Prostate gland (tissue), 2 donors: ENCODE results near the gene RPRD1B.

Source experiments
- CTCF ChIP-seq, 4 experiments: fragments of 200-600 bp in 2 of 4; fragments of 450-650 bp in 2 of 4; sonication (generic) in 2 of 4; IDR thresholded peaks; 1 replicate in 3 of 4; 2 replicates in 1 of 4; pipeline ENCODE4 v1.5.1; 2016 to 2019; ENCODE audit warnings: antibody characterized with exemption in 4 of 4, mild to moderate bottlenecking in 2 of 4, moderate library complexity in 2 of 4
- POLR2A ChIP-seq: fragments of 450-650 bp; IDR thresholded peaks from one replicate; pipeline ENCODE4 v1.6.1; 2016; ENCODE audit warnings: antibody characterized with exemption, mild to moderate bottlenecking
- POLR2AphosphoS5 ChIP-seq: sonication (generic); formaldehyde crosslinking; IDR thresholded peaks from one replicate; pipeline ENCODE4 v1.6.1; 2017; ENCODE audit warnings: antibody characterized with exemption

- TF ChIP-seq CTCF (IDR thresholded peaks at IDR 0.05) (peak in 2 of 4 experiments; percentile 46 to 65), POLR2A (no peak), POLR2AphosphoS5 (peak; percentile 57)
These were observed 40.6 kb upstream of the RPRD1B start for GRCh38 chr20:37992802-37993409.
